HEK293 (cell line): ENCODE data around the gene LARP1B.
"Not testable (repeated sequence)": the region's sequence is repeated elsewhere in the genome, so short reads cannot be mapped to it uniquely, and the experiment has no call there.

Source experiments
- CTCF ChIP-seq: fragments of 450-650 bp; formaldehyde crosslinking; IDR thresholded peaks from 2 replicates; pipeline ENCODE4 v1.5.1; 2016; ENCODE audit warnings: missing biosample characterization, missing genetic modification characterization
- MYNN ChIP-seq: fragments of 450-650 bp; formaldehyde crosslinking; IDR thresholded peaks from 2 replicates; pipeline ENCODE4 v1.5.1; 2016; ENCODE audit warnings: missing biosample characterization, missing genetic modification characterization, borderline replicate concordance
- ZBTB10 ChIP-seq: fragments of 450-650 bp; formaldehyde crosslinking; IDR thresholded peaks from 2 replicates; pipeline ENCODE4 v1.5.1; 2016; ENCODE audit warnings: missing biosample characterization, missing genetic modification characterization
- ZNF112 ChIP-seq: fragments of 450-650 bp; formaldehyde crosslinking; IDR thresholded peaks from 2 replicates; pipeline ENCODE4 v1.5.0; 2017; ENCODE audit warnings: missing biosample characterization, missing genetic modification characterization
- ZNF239 ChIP-seq: fragments of 450-650 bp; formaldehyde crosslinking; IDR thresholded peaks from 2 replicates; pipeline ENCODE4 v1.5.1; 2016; ENCODE audit warnings: missing biosample characterization, missing genetic modification characterization
- ZNF274 ChIP-seq, 2 experiments: fragments of 200-500 bp in 1 of 2; fragments of 450-650 bp in 1 of 2; sonication (Bioruptor generic) in 1 of 2; formaldehyde crosslinking in 1 of 2; IDR thresholded peaks; 2 replicates each; pipeline versions ENCODE4 v1.5.1 to v1.6.1; 2014 to 2016; ENCODE audit warnings: borderline replicate concordance in 1 of 2, inconsistent platforms in 1 of 2, low read length in 1 of 2, missing biosample characterization in 1 of 2, missing genetic modification characterization in 1 of 2
- ZNF776 ChIP-seq: fragments of 450-650 bp; formaldehyde crosslinking; IDR thresholded peaks from 2 replicates; pipeline ENCODE4 v1.5.0; 2017; ENCODE audit warnings: missing biosample characterization, missing genetic modification characterization, borderline replicate concordance

DNA sequence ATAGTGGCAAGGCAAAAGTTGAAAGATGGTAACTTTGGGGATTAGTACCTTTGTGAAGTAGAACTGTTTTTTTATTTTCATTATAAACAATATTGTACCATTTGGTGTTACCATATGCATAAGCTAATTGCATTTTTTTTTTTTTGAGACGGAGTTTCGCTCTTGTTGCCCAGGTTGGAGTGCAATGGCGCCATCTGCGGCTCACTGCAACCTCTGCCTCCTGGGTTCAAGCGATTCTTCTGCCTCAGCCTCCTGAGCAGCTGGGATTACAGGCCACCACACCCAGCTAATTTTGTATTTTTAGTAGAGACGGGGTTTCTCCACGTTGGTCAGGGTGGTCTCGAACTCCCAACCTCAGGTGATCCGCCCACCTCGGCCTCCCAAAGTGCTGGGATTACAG lies 9.9 kb upstream of the LARP1B start:
- not testable (repeated sequence) for TF ChIP-seq ZBTB10 (tag by site-specific recombination); ZNF112 (tag by site-specific recombination); CTCF (tag by site-specific recombination); ZNF274 (IDR thresholded peaks at IDR 0.05; ENCODE audit: low read length); ZNF274 (tag by site-specific recombination; IDR thresholded peaks at IDR 0.05; ENCODE audit: borderline replicate concordance); ZNF776 (tag by site-specific recombination); MYNN (tag by site-specific recombination); ZNF239 (tag by site-specific recombination)
